Activated effector memory CD4-positive, alpha-beta T cell treated with Interleukin-2 at 50 U/mL for 16 hours (primary cell): Measurements from ENCODE around the gene FXYD7.
"Not testable (repeated sequence)": the region's sequence is repeated elsewhere in the genome, so short reads cannot be mapped to it uniquely, and the experiment has no call there.

ENCODE experiments used
- DNase-seq: peaks from one replicate; pipeline ENCODE4 v3.0.0-alpha.2; 2020

The FXYD7 gene

GRCh38 chr19:35146746-35147459 lies 3.8 kb downstream of the FXYD7 start:
- no peak for DNase-seq

GRCh38 chr19:35149463-35149862 lies 6.4 kb downstream of the FXYD7 start:
- DNase-seq: no peak

GRCh38 chr19:35150445-35150844 lies 7.4 kb downstream of the FXYD7 start:
- DNase-seq: no peak

GRCh38 chr19:35151273-35152065 lies 8.4 kb downstream of the FXYD7 start:
- DNase-seq: no peak

GRCh38 chr19:35153129-35153522 lies 10.1 kb downstream of the FXYD7 start:
- DNase-seq: not testable (repeated sequence)

GRCh38 chr19:35153701-35154524 lies 10.9 kb downstream of the FXYD7 start:
- peak; percentile 65 for DNase-seq

- DNase-seq: peak; percentile 63
Observed at GRCh38 chr19:35154525-35155406, 11.7 kb downstream of the FXYD7 start, which contains the start of gene FXYD5. TSS of gene FXYD5 (plus strand) at chr19:35154735. CDS start at chr19:35155551, 816 bp downstream.

GRCh38 chr19:35155441-35155840 lies 12.4 kb downstream of the FXYD7 start:
- no peak for DNase-seq

GRCh38 chr19:35155981-35156672 lies 13.1 kb downstream of the FXYD7 start:
- DNase-seq: no peak

GRCh38 chr19:35156673-35157014 lies 13.6 kb downstream of the FXYD7 start:
- DNase-seq: no peak

GRCh38 chr19:35157431-35157830 lies 14.4 kb downstream of the FXYD7 start:
- DNase-seq: no peak

GRCh38 chr19:35159606-35160005 lies 16.6 kb downstream of the FXYD7 start:
- DNase-seq: no peak

- no peak for DNase-seq
Observed at GRCh38 chr19:35160629-35161433, 17.8 kb downstream of the FXYD7 start.

- no peak for DNase-seq
Observed at GRCh38 chr19:35161434-35161743, 18.3 kb downstream of the FXYD7 start.

GRCh38 chr19:35162471-35163326 lies 19.6 kb downstream of the FXYD7 start:
- no peak for DNase-seq

GRCh38 chr19:35164418-35164817 lies 21.4 kb downstream of the FXYD7 start:
- DNase-seq: no peak

- no peak for DNase-seq
Observed at GRCh38 chr19:35165200-35166058, 22.4 kb downstream of the FXYD7 start.

GRCh38 chr19:35166100-35167063 lies 23.3 kb downstream of the FXYD7 start:
- no peak for DNase-seq
